NCI-H774 (cell line): ENCODE measurements around the gene PRDM10.
"Not testable (repeated sequence)": the region's sequence is repeated elsewhere in the genome, so short reads cannot be mapped to it uniquely, and the experiment has no call there.

Experiments
- DNase-seq: peaks from one replicate; lab custom pipeline; 2025; lab: John Stamatoyannopoulos, UW

The PRDM10 gene

DNA sequence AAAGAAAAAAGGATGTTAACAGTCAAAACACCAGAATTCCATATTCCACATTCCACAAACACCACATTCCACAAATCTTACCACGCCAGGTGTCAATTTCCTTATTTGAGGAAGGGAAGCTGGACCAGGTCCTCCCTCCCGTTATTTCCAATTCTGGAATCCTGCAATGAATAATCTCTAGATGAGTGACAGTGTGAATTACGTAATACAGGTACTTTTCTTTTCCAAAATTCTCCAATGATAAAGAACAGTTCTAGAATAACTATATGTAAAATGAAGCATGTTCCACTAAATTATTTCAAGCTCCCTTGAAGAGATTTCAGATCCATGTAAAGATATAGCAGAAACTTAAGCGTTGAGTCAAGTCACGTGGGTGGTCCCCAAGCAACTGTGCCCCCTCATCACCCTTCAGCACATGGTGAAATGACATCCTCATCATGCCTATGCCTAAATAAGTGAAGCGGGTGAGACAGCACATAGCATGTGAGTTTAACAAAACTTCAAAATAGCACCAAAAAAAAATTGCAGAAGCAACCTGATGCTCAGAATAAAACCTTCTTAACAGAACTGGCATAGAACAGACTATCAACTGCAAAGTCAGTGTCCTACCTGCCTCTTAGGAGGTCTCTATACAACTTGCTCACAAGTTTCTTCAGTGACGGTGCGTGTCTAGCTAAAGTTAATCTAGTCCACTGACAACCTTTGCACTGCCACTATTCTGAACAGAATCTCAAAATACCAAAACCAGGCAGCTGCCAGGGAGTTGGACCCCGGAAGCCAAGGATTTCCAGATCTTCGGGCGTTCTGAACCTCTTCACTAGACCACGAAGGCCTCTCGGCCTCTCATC is 108.1 kb downstream of the PRDM10 start:
- no peak for DNase-seq

DNA sequence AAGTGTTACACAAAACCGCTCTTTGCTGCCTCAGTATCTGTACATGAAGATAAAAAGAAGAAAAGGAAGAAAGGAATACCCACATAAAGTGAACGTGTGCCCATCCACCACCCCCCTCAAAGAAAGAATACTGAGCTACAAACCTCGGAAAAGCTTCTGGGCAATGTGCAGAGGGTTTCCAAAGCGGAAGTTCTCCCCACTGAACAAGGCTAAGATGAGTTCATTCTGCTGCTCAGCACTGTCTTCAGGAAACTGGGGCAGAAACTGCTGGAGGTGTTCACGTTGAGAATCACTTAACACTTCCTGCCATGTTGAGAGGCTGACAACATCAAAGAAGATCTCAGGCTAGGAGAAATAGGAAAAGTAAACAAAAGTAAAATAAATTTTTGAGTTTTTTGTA is 114.2 kb downstream of the PRDM10 start:
- no peak for DNase-seq

- DNase-seq, result no peak
These were observed 117.3 kb downstream of the PRDM10 start for GRCh38 chr11:129885381-129885780.

GRCh38 chr11:129884581-129884980 is 118.1 kb downstream of the PRDM10 start:
- DNase-seq, result no peak

GRCh38 chr11:129881570-129882170 is 121.0 kb downstream of the PRDM10 start:
- no peak for DNase-seq

DNA sequence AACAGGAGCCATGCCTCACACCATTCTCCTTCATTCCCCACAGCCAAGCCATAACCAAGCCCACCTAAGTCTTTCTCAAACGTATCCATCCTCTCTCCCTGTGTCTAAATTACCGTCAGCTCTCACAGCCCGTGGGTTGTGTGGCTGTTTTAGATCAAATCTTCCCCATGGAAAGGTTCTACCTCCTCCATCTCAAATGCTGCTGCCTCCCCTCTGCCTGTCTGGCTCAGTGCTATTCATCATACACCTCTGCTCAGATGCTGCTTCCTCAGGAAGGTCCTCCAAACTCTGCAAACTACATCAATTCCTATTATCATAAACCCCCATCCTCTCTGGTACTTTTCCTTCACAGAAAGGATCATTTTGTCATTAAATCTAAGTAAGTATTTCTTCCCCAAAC is 122.3 kb downstream of the PRDM10 start:
- DNase-seq, result no peak

DNA sequence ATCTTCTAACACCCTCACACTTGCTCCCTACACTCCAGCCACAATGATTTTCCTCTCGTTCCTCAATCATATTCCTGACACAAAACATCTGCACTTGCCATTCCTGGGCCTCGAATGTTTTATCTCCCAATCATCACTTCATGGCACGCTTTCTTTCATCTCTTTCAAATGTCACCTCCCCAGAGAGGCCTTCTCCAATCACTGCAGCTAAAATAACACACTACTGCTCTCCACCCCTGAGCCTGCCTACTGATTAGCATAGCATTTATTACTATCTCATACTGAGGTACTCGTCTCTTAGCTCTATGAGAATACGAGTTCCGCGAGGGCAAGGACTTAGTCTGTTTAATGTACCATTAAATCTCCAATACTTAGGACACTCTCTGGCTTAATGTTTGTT is 130.7 kb downstream of the PRDM10 start:
- DNase-seq, result no peak

DNA sequence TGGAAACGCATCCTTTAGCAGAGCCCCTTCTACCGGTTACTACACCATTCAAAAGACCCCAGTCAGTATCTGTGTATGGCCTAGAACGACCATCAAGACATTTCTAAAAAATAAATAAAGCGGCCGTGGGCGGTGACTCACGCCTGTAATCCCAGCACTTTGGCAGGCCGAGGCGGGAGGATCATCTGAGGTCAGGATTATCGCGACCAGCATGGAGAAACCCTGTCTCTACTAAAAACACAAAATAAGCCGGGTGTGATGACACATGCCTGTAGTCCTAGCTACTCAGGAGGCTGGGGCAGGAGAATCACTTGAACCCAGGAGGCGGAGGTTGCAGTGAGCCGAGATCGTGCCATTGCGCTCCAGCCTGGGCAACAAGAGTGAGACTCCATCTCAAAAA is 134.0 kb downstream of the PRDM10 start:
- not testable (repeated sequence) for DNase-seq

- no peak for DNase-seq
These were observed 136.3 kb downstream of the PRDM10 start for GRCh38 chr11:129866311-129866710.

- no peak for DNase-seq
These were observed 136.9 kb downstream of the PRDM10 start for GRCh38 chr11:129865701-129866100.

DNA sequence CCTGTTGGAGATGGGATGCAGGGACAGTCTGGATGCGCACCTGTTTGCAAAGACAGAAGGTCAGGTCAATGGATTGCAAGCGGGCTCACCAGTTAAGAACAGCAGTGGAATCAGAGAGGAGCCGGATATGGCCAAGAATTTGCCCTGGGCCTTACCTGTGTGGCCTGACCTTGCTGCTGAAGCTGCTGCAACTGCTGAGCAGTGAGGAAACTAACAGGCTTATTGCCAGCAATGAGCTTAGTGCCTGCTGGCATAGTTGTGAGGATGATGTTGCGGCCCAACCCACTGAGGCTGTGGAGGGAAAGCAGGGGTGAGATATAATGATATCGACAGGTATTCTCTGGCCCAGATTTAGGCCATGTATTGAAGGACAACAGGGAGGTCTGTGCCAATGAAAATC is 137.8 kb downstream of the PRDM10 start:
- DNase-seq, result no peak

DNA sequence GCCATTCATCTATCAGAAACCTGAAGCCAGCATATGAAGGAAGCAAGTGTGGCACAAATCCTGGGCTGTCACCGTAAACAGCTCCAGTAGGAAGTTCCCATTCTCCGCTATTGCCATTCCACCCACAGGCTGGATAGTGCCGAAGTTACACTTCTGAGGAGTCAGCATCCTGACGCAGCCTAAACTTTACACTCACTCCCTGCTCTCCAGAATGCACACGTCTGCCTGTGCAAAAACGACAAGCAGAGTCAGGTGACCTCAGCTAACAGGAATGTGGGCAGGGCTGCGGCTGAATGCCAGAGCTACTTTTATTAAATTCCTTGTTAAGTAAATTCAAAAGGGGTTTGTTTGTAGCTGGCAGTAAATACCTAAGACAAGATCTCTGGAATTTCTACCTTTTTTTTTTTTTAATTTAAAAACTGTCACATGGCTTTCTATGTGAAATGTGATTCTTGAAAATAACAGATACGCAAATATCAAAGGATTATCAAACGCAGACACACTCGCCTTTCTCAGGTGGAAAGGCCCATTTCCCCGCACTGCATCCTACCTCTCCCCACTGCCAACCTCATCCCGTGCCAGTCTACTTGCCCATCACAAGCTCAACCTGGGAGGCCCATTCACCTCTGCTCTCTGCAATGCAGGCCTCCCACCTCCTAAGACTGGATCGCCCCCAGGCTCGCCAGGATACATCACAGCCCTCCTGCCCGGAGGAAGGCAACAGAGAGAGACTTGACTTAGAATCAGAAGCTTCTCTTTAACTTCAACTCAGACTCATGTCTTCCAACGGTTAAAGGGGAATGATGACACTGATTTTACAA is 140.7 kb downstream of the PRDM10 start:
- DNase-seq, result no peak

- DNase-seq, result no peak
These were observed 146.6 kb downstream of the PRDM10 start for GRCh38 chr11:129856036-129856435.

DNA sequence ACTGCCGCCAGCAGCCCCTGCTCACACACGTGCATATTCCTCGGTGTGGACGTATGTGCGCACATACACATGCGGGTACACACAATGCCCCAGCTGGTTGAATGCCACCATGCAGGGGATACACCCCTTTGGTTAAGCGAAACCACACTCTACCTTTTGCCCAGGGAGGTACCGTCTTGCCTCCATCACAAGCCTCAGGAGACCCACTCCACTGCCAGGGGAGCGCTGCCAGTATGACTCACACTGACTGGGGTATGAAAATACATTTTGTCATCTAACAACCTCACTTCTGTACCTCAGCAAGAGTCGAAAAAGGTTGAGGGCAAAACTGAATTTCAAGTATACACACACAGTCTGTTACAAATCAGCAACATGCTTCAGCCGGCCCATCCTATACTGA is 147.5 kb downstream of the PRDM10 start:
- DNase-seq, result no peak

GRCh38 chr11:129854232-129854805 is 148.3 kb downstream of the PRDM10 start:
- no peak for DNase-seq

- DNase-seq, result peak; percentile 91
These were observed 149.0 kb downstream of the PRDM10 start for GRCh38 chr11:129853518-129854231.

- no peak for DNase-seq
These were observed 150.4 kb downstream of the PRDM10 start for GRCh38 chr11:129852125-129852740.
